ENCODE measurements around the gene MBTD1.
A peak's percentile ranks its signal among the peaks of the same experiment; 100 is the strongest.
"Not testable (repeated sequence)": the region's sequence is repeated elsewhere in the genome, so short reads cannot be mapped to it uniquely, and the experiment has no call there.

Gene MBTD1

GRCh38 chr17:51185763-51186332, 74.0 kb downstream of the MBTD1 start:
- no peak for DNase-seq

GRCh38 chr17:51184124-51184523, 75.7 kb downstream of the MBTD1 start:
- no peak for DNase-seq

- no peak for DNase-seq
Observed at GRCh38 chr17:51180486-51180885, 79.4 kb downstream of the MBTD1 start.

- not testable (repeated sequence) for DNase-seq
Observed at GRCh38 chr17:51172030-51172429, 87.8 kb downstream of the MBTD1 start.

GRCh38 chr17:51170736-51171135, 89.1 kb downstream of the MBTD1 start:
- DNase-seq, result no peak

GRCh38 chr17:51169340-51169739, 90.5 kb downstream of the MBTD1 start:
- no peak for DNase-seq

GRCh38 chr17:51166987-51167931, 92.6 kb downstream of the MBTD1 start:
- DNase-seq, result peak; percentile 23

GRCh38 chr17:51166198-51166986, 93.5 kb downstream of the MBTD1 start, which contains the start of gene NME2:
NME2 (plus strand) TSS chr17:51166411; CDS start chr17:51166831, 420 bp downstream.
- peak; percentile 25 for DNase-seq

GRCh38 chr17:51165680-51166197, 94.1 kb downstream of the MBTD1 start:
- DNase-seq, result peak; percentile 25

- DNase-seq, result peak; percentile 8
Observed at GRCh38 chr17:51164911-51165679, 94.8 kb downstream of the MBTD1 start.

- DNase-seq, result no peak
Observed at GRCh38 chr17:51161541-51161940, 98.3 kb downstream of the MBTD1 start.

GRCh38 chr17:51159604-51160003, 100.2 kb downstream of the MBTD1 start:
- DNase-seq, result no peak

- DNase-seq, result no peak
Observed at GRCh38 chr17:51155416-51155815, 104.4 kb downstream of the MBTD1 start.

GRCh38 chr17:51154176-51154575, 105.7 kb downstream of the MBTD1 start:
- no peak for DNase-seq

- peak; percentile 98 for DNase-seq
Observed at GRCh38 chr17:51153210-51154072, 106.4 kb downstream of the MBTD1 start, which contains the start of gene NME1. NME1 (plus strand) TSS chr17:51153559; CDS start chr17:51155655, 2,096 bp downstream.

GRCh38 chr17:51152766-51153209, 107.1 kb downstream of the MBTD1 start:
- DNase-seq, result peak; percentile 62

GRCh38 chr17:51150932-51151331, 108.9 kb downstream of the MBTD1 start:
- DNase-seq, result no peak

- no peak for DNase-seq
Observed at GRCh38 chr17:51149163-51149562, 110.7 kb downstream of the MBTD1 start.

- DNase-seq, result no peak
Observed at GRCh38 chr17:51147650-51148049, 112.2 kb downstream of the MBTD1 start.

GRCh38 chr17:51144266-51145022, 115.4 kb downstream of the MBTD1 start:
- DNase-seq, result no peak

Data from DMS79 (cell line).